IPS-15b (cell line): Measurements from ENCODE around the gene CACNG4.

Source experiments
- H3K27me3 ChIP-seq: one replicate; pipeline ENCODE4 v1.6.1; 2013; ENCODE audit warnings: low read length; ENCODE audit not compliant: control insufficient read depth, insufficient read depth
- H3K36me3 ChIP-seq: one replicate; pipeline ENCODE4 v1.6.1; 2013; ENCODE audit warnings: low read length; ENCODE audit not compliant: control insufficient read depth, insufficient read depth
- H3K4me1 ChIP-seq: one replicate; pipeline ENCODE4 v1.6.1; 2013; ENCODE audit warnings: mild to moderate bottlenecking, low read length; ENCODE audit not compliant: control insufficient read depth, insufficient read depth
- H3K4me3 ChIP-seq: one replicate; pipeline ENCODE4 v1.5.1; 2013; ENCODE audit warnings: low read depth, low read length
- H3K9ac ChIP-seq: one replicate; pipeline ENCODE4 v1.6.1; 2013; ENCODE audit warnings: low read depth, mild to moderate bottlenecking, low read length
- H3K9me3 ChIP-seq: one replicate; pipeline ENCODE4 v1.6.1; 2013; ENCODE audit warnings: mild to moderate bottlenecking, low read length; ENCODE audit not compliant: control insufficient read depth, insufficient read depth

CACNG4 gene

GRCh38 chr17:66990047-66990446 lies 25.5 kb downstream of the CACNG4 start:
- Histone ChIP-seq H3K9ac (no peak overlapping the region), H3K9me3 (no peaks in the 10 kb centered on the region), H3K4me3 (no peak overlapping the region), H3K36me3 (no peaks in the 10 kb centered on the region), H3K27me3 (no peaks in the 10 kb centered on the region), H3K4me1 (no peaks in the 10 kb centered on the region)

GRCh38 chr17:66992911-66993442 lies 28.5 kb downstream of the CACNG4 start:
- Histone ChIP-seq H3K4me3 (no peak overlapping the region), H3K27me3 (no peaks in the 10 kb centered on the region), H3K9ac (no peak overlapping the region), H3K9me3 (no peaks in the 10 kb centered on the region), H3K36me3 (no peaks in the 10 kb centered on the region), H3K4me1 (no peaks in the 10 kb centered on the region)

- no peak overlapping the region for H3K9ac ChIP-seq
- no peaks in the 10 kb centered on the region for H3K4me1 ChIP-seq
- H3K9me3 ChIP-seq: no peaks in the 10 kb centered on the region
- no peaks in the 10 kb centered on the region for H3K27me3 ChIP-seq
- H3K4me3 ChIP-seq: no peak overlapping the region
- no peaks in the 10 kb centered on the region for H3K36me3 ChIP-seq
Measured at GRCh38 chr17:66994361-66994760, 29.9 kb downstream of the CACNG4 start.

GRCh38 chr17:66994930-66995535 lies 30.5 kb downstream of the CACNG4 start:
- Histone ChIP-seq H3K27me3 (no peaks in the 10 kb centered on the region), H3K36me3 (no peaks in the 10 kb centered on the region), H3K4me1 (no peaks in the 10 kb centered on the region), H3K9ac (no peak overlapping the region), H3K9me3 (no peaks in the 10 kb centered on the region), H3K4me3 (no peak overlapping the region)

GRCh38 chr17:66995944-66996343 lies 31.4 kb downstream of the CACNG4 start:
- no peaks in the 10 kb centered on the region for H3K36me3 ChIP-seq
- H3K27me3 ChIP-seq: no peaks in the 10 kb centered on the region
- H3K9me3 ChIP-seq: no peaks in the 10 kb centered on the region
- no peak overlapping the region for H3K4me3 ChIP-seq
- no peak overlapping the region for H3K9ac ChIP-seq
- no peaks in the 10 kb centered on the region for H3K4me1 ChIP-seq

GRCh38 chr17:66996926-66997325 lies 32.4 kb downstream of the CACNG4 start:
- Histone ChIP-seq H3K36me3 (no peaks in the 10 kb centered on the region), H3K9ac (no peak overlapping the region), H3K4me3 (no peak overlapping the region), H3K27me3 (no peaks in the 10 kb centered on the region), H3K9me3 (no peaks in the 10 kb centered on the region), H3K4me1 (no peaks in the 10 kb centered on the region)

- no peak overlapping the region for H3K4me3 ChIP-seq
- H3K27me3 ChIP-seq: no peaks in the 10 kb centered on the region
- no peaks in the 10 kb centered on the region for H3K4me1 ChIP-seq
Measured at GRCh38 chr17:67003231-67003630, 38.7 kb downstream of the CACNG4 start.

GRCh38 chr17:67004181-67004580 lies 39.7 kb downstream of the CACNG4 start:
- no peaks in the 10 kb centered on the region for H3K36me3 ChIP-seq
- H3K27me3 ChIP-seq: no peaks in the 10 kb centered on the region
- H3K4me3 ChIP-seq: no peak overlapping the region
- H3K9ac ChIP-seq: no peak overlapping the region
- no peaks in the 10 kb centered on the region for H3K4me1 ChIP-seq
- H3K9me3 ChIP-seq: no peaks in the 10 kb centered on the region

More at GRCh38 chr17:67003231-67003630, 38.7 kb downstream of the CACNG4 start:
- H3K36me3 ChIP-seq: no peaks in the 10 kb centered on the region
- no peak overlapping the region for H3K9ac ChIP-seq
- no peaks in the 10 kb centered on the region for H3K9me3 ChIP-seq

- no peaks in the 10 kb centered on the region for H3K27me3 ChIP-seq
- H3K4me1 ChIP-seq: no peaks in the 10 kb centered on the region
- no peaks in the 10 kb centered on the region for H3K9me3 ChIP-seq
- H3K36me3 ChIP-seq: no peaks in the 10 kb centered on the region
- no peak overlapping the region for H3K4me3 ChIP-seq
- no peak overlapping the region for H3K9ac ChIP-seq
Measured at GRCh38 chr17:67007266-67007665, 42.8 kb downstream of the CACNG4 start.

GRCh38 chr17:67008101-67008500 lies 43.6 kb downstream of the CACNG4 start:
- Histone ChIP-seq H3K9me3 (no peaks in the 10 kb centered on the region), H3K4me1 (no peaks in the 10 kb centered on the region), H3K36me3 (no peaks in the 10 kb centered on the region), H3K9ac (no peak overlapping the region), H3K27me3 (no peaks in the 10 kb centered on the region), H3K4me3 (no peak overlapping the region)

GRCh38 chr17:67011527-67012175 lies 47.1 kb downstream of the CACNG4 start:
- Histone ChIP-seq H3K36me3 (no peaks in the 10 kb centered on the region), H3K4me1 (no peaks in the 10 kb centered on the region), H3K27me3 (no peaks in the 10 kb centered on the region), H3K9ac (no peak overlapping the region), H3K4me3 (no peak overlapping the region), H3K9me3 (no peaks in the 10 kb centered on the region)

GRCh38 chr17:67013891-67014290 lies 49.4 kb downstream of the CACNG4 start:
- Histone ChIP-seq H3K27me3 (no peaks in the 10 kb centered on the region), H3K36me3 (no peaks in the 10 kb centered on the region), H3K9ac (no peak overlapping the region), H3K9me3 (no peaks in the 10 kb centered on the region), H3K4me3 (no peak overlapping the region), H3K4me1 (no peaks in the 10 kb centered on the region)
